Measurements from ENCODE around the gene ZKSCAN4. TPM values are rescaled to one million over a fixed set of nuclear protein-coding genes. Genes with fewer than 3 reads are reported as not detected.

ZKSCAN4 gene
- total and polyA plus RNA-seq, 10 of the 15 experiments (the other 5 are each of a cell fraction or from before 2014, with no cell fraction given) = 3.0 to 6.5 (median 5.0) TPM

DNA sequence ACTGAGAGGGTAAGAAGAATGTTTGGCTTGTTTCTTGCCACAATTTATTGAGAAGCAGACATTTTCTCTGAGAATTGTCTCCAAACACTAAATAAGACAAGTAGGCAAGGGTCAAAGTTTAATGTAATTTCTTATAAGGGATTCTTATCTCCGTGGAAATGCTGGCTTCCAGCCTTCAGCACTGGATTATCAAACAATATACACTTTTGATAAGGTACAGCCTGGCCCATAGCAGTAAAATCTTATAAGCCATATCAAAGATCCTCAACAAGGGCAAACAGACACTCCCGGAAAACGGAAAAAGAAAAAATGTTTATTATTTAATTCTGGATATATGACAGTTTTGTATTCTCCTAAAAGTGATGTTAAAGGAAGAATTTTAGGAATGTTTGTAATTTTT, 45.5 kb downstream of the ZKSCAN4 start:
- no peak overlapping the region for H3K27ac ChIP-seq (ENCODE audit: control insufficient read depth, insufficient read depth)
- FAIRE-seq = no peak
- peaks cover 0 to 11% of the 10 kb centered on the region in 2 experiments for H3K27me3 ChIP-seq (replicated peaks in 1 of 2; ENCODE audit: control insufficient read depth in 2 of 2, insufficient read depth in 2 of 2, low read length in 1 of 2)
- in situ Hi-C loops (cut with MboI) (no loop called here), intact Hi-C loops (cut with micrococcal nuclease; ENCODE audit: unreplicated experiment) (no loop called here)
- H3K36me3 ChIP-seq (ENCODE audit: control insufficient read depth in 2 of 2, insufficient read depth in 2 of 2, low read length in 1 of 2) = no peaks in the 10 kb centered on the region
- no peaks in the 10 kb centered on the region for H3K79me2 ChIP-seq (ENCODE audit: control insufficient read depth, insufficient read depth, low read length)
- peaks cover 6% of the 10 kb centered on the region for H3K4me1 ChIP-seq (ENCODE audit: control insufficient read depth, insufficient read depth, low read length)
- H4K20me1 ChIP-seq (ENCODE audit: control insufficient read depth, insufficient read depth) = no peaks in the 10 kb centered on the region
- CTCF ChIA-PET = no interaction called here
- no TSS peak for BruUV-seq (replicated peaks)
- RAD21 ChIA-PET (ENCODE audit: unreplicated experiment) = interaction anchor here (1.6 kb wide), 1 partner anchor 149 kb away, joined by 6 read pairs; no protein-coding TSS in a partner anchor
- TF ChIP-seq SMAD5 (IDR thresholded peaks at IDR 0.05; ENCODE audit: low read depth) (no peak), ZNF622 (IDR thresholded peaks at IDR 0.05) (no peak), KAT2A (conservative IDR thresholded peaks at IDR 0.05; ENCODE audit: control insufficient read depth, low read depth, low read length) (no peak), CBX5 (IDR thresholded peaks at IDR 0.05; ENCODE audit: low read depth) (no peak), HDGF (IDR thresholded peaks at IDR 0.05) (no peak), ZSCAN29 (IDR thresholded peaks at IDR 0.05) (no peak), SREBF1 (IDR thresholded peaks at IDR 0.05; ENCODE audit: low read length) (no peak)
- TF ChIP-seq, protein P1, sequence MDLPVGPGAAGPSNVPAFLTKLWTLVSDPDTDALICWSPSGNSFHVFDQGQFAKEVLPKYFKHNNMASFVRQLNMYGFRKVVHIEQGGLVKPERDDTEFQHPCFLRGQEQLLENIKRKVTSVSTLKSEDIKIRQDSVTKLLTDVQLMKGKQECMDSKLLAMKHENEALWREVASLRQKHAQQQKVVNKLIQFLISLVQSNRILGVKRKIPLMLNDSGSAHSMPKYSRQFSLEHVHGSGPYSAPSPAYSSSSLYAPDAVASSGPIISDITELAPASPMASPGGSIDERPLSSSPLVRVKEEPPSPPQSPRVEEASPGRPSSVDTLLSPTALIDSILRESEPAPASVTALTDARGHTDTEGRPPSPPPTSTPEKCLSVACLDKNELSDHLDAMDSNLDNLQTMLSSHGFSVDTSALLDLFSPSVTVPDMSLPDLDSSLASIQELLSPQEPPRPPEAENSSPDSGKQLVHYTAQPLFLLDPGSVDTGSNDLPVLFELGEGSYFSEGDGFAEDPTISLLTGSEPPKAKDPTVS (IDR thresholded peaks at IDR 0.05; ENCODE audit: low read depth, low read length) = no peak
- TF ChIP-seq, protein P2, sequence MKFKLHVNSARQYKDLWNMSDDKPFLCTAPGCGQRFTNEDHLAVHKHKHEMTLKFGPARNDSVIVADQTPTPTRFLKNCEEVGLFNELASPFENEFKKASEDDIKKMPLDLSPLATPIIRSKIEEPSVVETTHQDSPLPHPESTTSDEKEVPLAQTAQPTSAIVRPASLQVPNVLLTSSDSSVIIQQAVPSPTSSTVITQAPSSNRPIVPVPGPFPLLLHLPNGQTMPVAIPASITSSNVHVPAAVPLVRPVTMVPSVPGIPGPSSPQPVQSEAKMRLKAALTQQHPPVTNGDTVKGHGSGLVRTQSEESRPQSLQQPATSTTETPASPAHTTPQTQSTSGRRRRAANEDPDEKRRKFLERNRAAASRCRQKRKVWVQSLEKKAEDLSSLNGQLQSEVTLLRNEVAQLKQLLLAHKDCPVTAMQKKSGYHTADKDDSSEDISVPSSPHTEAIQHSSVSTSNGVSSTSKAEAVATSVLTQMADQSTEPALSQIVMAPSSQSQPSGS (IDR thresholded peaks at IDR 0.05; ENCODE audit: low read length) = no peak
- TF ChIP-seq, protein P3, sequence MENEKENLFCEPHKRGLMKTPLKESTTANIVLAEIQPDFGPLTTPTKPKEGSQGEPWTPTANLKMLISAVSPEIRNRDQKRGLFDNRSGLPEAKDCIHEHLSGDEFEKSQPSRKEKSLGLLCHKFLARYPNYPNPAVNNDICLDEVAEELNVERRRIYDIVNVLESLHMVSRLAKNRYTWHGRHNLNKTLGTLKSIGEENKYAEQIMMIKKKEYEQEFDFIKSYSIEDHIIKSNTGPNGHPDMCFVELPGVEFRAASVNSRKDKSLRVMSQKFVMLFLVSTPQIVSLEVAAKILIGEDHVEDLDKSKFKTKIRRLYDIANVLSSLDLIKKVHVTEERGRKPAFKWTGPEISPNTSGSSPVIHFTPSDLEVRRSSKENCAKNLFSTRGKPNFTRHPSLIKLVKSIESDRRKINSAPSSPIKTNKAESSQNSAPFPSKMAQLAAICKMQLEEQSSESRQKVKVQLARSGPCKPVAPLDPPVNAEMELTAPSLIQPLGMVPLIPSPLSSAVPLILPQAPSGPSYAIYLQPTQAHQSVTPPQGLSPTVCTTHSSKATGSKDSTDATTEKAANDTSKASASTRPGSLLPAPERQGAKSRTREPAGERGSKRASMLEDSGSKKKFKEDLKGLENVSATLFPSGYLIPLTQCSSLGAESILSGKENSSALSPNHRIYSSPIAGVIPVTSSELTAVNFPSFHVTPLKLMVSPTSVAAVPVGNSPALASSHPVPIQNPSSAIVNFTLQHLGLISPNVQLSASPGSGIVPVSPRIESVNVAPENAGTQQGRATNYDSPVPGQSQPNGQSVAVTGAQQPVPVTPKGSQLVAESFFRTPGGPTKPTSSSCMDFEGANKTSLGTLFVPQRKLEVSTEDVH (IDR thresholded peaks at IDR 0.05; ENCODE audit: low read depth, partially characterized antibody) = no peak
- no peak overlapping the region for H3K4me3 ChIP-seq
- H3K4me2 ChIP-seq (ENCODE audit: control insufficient read depth, insufficient read depth) = no peak overlapping the region
- SMC1A ChIA-PET (ENCODE audit: uncharacterized antibody, unreplicated experiment) = no interaction called here
- peaks cover 4% of the 10 kb centered on the region; the same call in 2 of the 3 replicates for H3K9me3 ChIP-seq (replicated peaks; ENCODE audit: control insufficient read depth, insufficient read depth, low read length)
- POLR2A ChIA-PET = no interaction called here
- H3K9ac ChIP-seq (ENCODE audit: control insufficient read depth, insufficient read depth, low read length) = no peak overlapping the region
- 76% methylated on average over 3 of the region's 3 CpGs for WGBS (ENCODE audit: insufficient coverage, insufficient replicate concordance, low lambda C conversion rate, missing lambda C conversion rate)
- no peak overlapping the region for H2AFZ ChIP-seq (ENCODE audit: control insufficient read depth, low read depth, low read length)
- ATAC-seq = no peak
- DNase-seq (ENCODE audit: low read depth, low spot score) = no peak

Measured in GM12878 (cell line).